HCT116 (cell line): ENCODE data around the gene ACSS3.

ENCODE experiments used
- CTCF ChIP-seq, 3 experiments: fragments of 200-600 bp in 1 of 3; sonication (generic) in 1 of 3; IDR thresholded peaks in 2 of 3; conservative IDR thresholded peaks in 1 of 3; 2 replicates each; pipeline ENCODE4 v1.5.1; 2012 to 2017; ENCODE audit warnings: low read depth in 2 of 3, low read length in 2 of 3, antibody characterized with exemption in 1 of 3, borderline replicate concordance in 1 of 3, control low read depth in 1 of 3, mild to moderate bottlenecking in 1 of 3, mixed read lengths in 1 of 3, mixed run types in 1 of 3, moderate library complexity in 1 of 3; ENCODE audit not compliant: insufficient read depth in 1 of 3
- RAD21 ChIP-seq: IDR thresholded peaks from 2 replicates; pipeline ENCODE4 v1.6.1; 2012; ENCODE audit warnings: low read depth, mild to moderate bottlenecking
- REST ChIP-seq: IDR thresholded peaks from 2 replicates; pipeline ENCODE4 v1.6.1; 2012; ENCODE audit warnings: low read depth
- ZBTB33 ChIP-seq: IDR thresholded peaks from 2 replicates; pipeline ENCODE4 v1.6.1; 2011; ENCODE audit warnings: mild to moderate bottlenecking, low read length, moderate library complexity; ENCODE audit not compliant: insufficient replicate concordance; ENCODE audit errors: extremely low read depth

GRCh38 chr12:81231574-81232368 lies 153.9 kb downstream of the ACSS3 start:
- TF ChIP-seq CTCF (IDR thresholded peaks at IDR 0.05 in 2 of 3, conservative IDR thresholded peaks at IDR 0.05 in 1 of 3; ENCODE audit: borderline replicate concordance in 1 of 3, insufficient read depth in 1 of 3, low read depth in 2 of 3, low read length in 2 of 3) (no peak), ZBTB33 (no peak), RAD21 (no peak), REST (no peak)
